B cell (primary cell): ENCODE measurements around the gene TNNT3. TPM values are rescaled to one million over a fixed set of nuclear protein-coding genes. Genes with fewer than 3 reads are reported as not detected.

Experiments
- ATAC-seq: fragments of 200-7000 bp; cut with Tn5 transposase; one replicate; pipeline ENCODE4 v1.10.0; 2021; ENCODE audit warnings: low read depth, mild to moderate bottlenecking, moderate number of reproducible peaks, moderate library complexity
- CTCF ChIA-PET: fragments of 350-600 bp; sonication (Branson Sonifier 250); formaldehyde crosslinking; loops from one replicate; lab custom pipeline; 2021; ENCODE audit warnings: antibody characterized with exemption, inconsistent platforms; lab: Charles Lee
- POLR2A ChIA-PET: fragments of 350-600 bp; sonication (Branson Sonifier 250); formaldehyde crosslinking; loops from one replicate; lab custom pipeline; 2021; ENCODE audit warnings: antibody characterized with exemption; lab: Charles Lee
- DNase-seq: peaks from one replicate; pipeline ENCODE4 v3.0.0; 2013
- H2AFZ ChIP-seq: 2 replicates; pipeline ENCODE4 v1.6.1; 2012; ENCODE audit warnings: mild to moderate bottlenecking, low read depth, low read length; ENCODE audit not compliant: insufficient read depth, poor library complexity, severe bottlenecking
- H3K27ac ChIP-seq, 2 donors: 1 replicate in 1 of 2; 2 replicates in 1 of 2; pipeline ENCODE4 v1.5.1; 2012 to 2013; ENCODE audit warnings: low read length in 2 of 2, mild to moderate bottlenecking in 2 of 2, moderate library complexity in 1 of 2
- H3K27me3 ChIP-seq, 4 experiments: fragments of 200-600 bp in 1 of 4; sonication (generic) in 1 of 4; replicated peaks in 1 of 4; 1 replicate in 2 of 4; 2 replicates in 2 of 4; pipeline versions ENCODE4 v1.6.1 to v1.7.0; 2013 to 2016; ENCODE audit warnings: low read length in 3 of 4, mild to moderate bottlenecking in 2 of 4, mixed read lengths in 1 of 4, moderate library complexity in 1 of 4; ENCODE audit not compliant: insufficient read depth in 4 of 4, control insufficient read depth in 3 of 4; ENCODE audit errors: control extremely low read depth in 1 of 4
- H3K36me3 ChIP-seq, 2 experiments: replicated peaks in 1 of 2; 1 replicate in 1 of 2; 2 replicates in 1 of 2; pipeline versions ENCODE4 v1.6.1 to v1.7.1; 2013; ENCODE audit warnings: low read length in 1 of 2; ENCODE audit not compliant: insufficient read depth in 2 of 2, control insufficient read depth in 1 of 2; ENCODE audit errors: control extremely low read depth in 1 of 2, extremely low read depth in 1 of 2
- H3K4me1 ChIP-seq, 2 donors: fragments of 200-600 bp in 1 of 2; sonication (generic) in 1 of 2; 1 replicate in 1 of 2; 2 replicates in 1 of 2; pipeline versions ENCODE4 v1.5.1 to v1.6.1; 2013 to 2017; ENCODE audit warnings: low read length in 2 of 2; ENCODE audit not compliant: control insufficient read depth in 2 of 2, insufficient read depth in 2 of 2
- H3K4me2 ChIP-seq: replicated peaks from 2 replicates; pipeline ENCODE3; 2012; ENCODE audit warnings: mild to moderate bottlenecking, low read depth, low read length; ENCODE audit not compliant: poor library complexity, severe bottlenecking
- H3K4me3 ChIP-seq, 5 experiments: fragments of 200-600 bp in 1 of 5; sonication (generic) in 1 of 5; 1 replicate in 3 of 5; 2 replicates in 2 of 5; pipeline versions ENCODE4 v1.5.1 to v1.7.0; 2011 to 2016; ENCODE audit warnings: low read length in 4 of 5, mild to moderate bottlenecking in 4 of 5, low read depth in 2 of 5, control low read depth in 1 of 5, moderate library complexity in 1 of 5; ENCODE audit not compliant: insufficient read depth in 1 of 5; ENCODE audit errors: control extremely low read depth in 1 of 5, extremely low read depth in 1 of 5
- H3K79me2 ChIP-seq: fragments of 200-600 bp; sonication (generic); one replicate; pipeline ENCODE4 v1.6.0; 2016; ENCODE audit warnings: low read length; ENCODE audit not compliant: control insufficient read depth, insufficient read depth
- H3K9ac ChIP-seq: fragments of 200-600 bp; sonication (generic); 2 replicates; pipeline ENCODE4 v1.6.1; 2017; ENCODE audit warnings: mild to moderate bottlenecking, low read length, moderate library complexity
- H3K9me3 ChIP-seq, 3 donors: one replicate each; pipeline versions ENCODE4 v1.6.1 to v1.7.1; 2013; ENCODE audit warnings: low read length in 2 of 3; ENCODE audit not compliant: control insufficient read depth in 2 of 3, insufficient read depth in 1 of 3; ENCODE audit errors: control extremely low read depth in 1 of 3
- H4K20me1 ChIP-seq: 2 replicates; pipeline ENCODE4 v1.6.0; 2012; ENCODE audit warnings: mild to moderate bottlenecking, low read length; ENCODE audit not compliant: insufficient read depth, control insufficient read depth, poor library complexity, severe bottlenecking
- H3K27ac Mint-ChIP-seq: one replicate; pipeline ENCODE4 v1.8.0; 2021; ENCODE audit warnings: mixed read lengths
- H3K27me3 Mint-ChIP-seq: one replicate; pipeline ENCODE4 v1.8.0; 2021; ENCODE audit warnings: mixed read lengths
- H3K4me1 Mint-ChIP-seq: one replicate; pipeline ENCODE4 v1.8.0; 2021; ENCODE audit warnings: mixed read lengths
- H3K4me3 Mint-ChIP-seq: one replicate; pipeline ENCODE4 v1.8.0; 2021; ENCODE audit warnings: mixed read lengths
- H3K9me3 Mint-ChIP-seq: one replicate; pipeline ENCODE4 v1.8.0; 2022; ENCODE audit warnings: mixed read lengths; ENCODE audit not compliant: insufficient read depth
- EZH2 ChIP-seq: IDR thresholded peaks from 2 replicates; pipeline ENCODE4 v1.6.1; 2012; ENCODE audit warnings: borderline replicate concordance, low read depth, mild to moderate bottlenecking, moderate library complexity, low read length; ENCODE audit not compliant: insufficient read depth, poor library complexity, severe bottlenecking
- WGBS: methylation state at CpG from one replicate; pipeline ENCODE4 v1.1.5; 2013; ENCODE audit warnings: missing lambda C conversion rate; ENCODE audit not compliant: insufficient coverage; 5-methylcytosine and 5-hydroxymethylcytosine counted together
- intact Hi-C: fragments of 100-400 bp; cut with micrococcal nuclease; formaldehyde crosslinking; loops from one replicate; pipeline ENCODE4 v1.10.0; 2022
- polyA plus RNA-seq: library from polyadenylated mRNA; depleted of rRNA; stranded (reverse); fragments of >200 nt; gene quantifications from 2 replicates; pipeline ENCODE4 v1.2.3, GENCODE V29; 2012
- total RNA-seq, 2 donors: library from RNA; stranded (reverse); fragments of 120-200 nt in 1 of 2; gene quantifications; 1 replicate in 1 of 2; 2 replicates in 1 of 2; pipeline versions ENCODE4 v1.2.3 to v1.2.4, GENCODE V29; 2013 to 2022
- TF ChIP-seq, protein P1 (sequence below): fragments of 200-600 bp; IDR thresholded peaks from one replicate; pipeline ENCODE4 v1.8.0; 2022; ENCODE audit warnings: antibody characterized with exemption, mild to moderate bottlenecking

The TNNT3 gene
- total and polyA plus RNA-seq, 2 donors (not counting 1 experiment from before 2014, with no cell fraction given), result 2.5 to 10.0 TPM

DNA sequence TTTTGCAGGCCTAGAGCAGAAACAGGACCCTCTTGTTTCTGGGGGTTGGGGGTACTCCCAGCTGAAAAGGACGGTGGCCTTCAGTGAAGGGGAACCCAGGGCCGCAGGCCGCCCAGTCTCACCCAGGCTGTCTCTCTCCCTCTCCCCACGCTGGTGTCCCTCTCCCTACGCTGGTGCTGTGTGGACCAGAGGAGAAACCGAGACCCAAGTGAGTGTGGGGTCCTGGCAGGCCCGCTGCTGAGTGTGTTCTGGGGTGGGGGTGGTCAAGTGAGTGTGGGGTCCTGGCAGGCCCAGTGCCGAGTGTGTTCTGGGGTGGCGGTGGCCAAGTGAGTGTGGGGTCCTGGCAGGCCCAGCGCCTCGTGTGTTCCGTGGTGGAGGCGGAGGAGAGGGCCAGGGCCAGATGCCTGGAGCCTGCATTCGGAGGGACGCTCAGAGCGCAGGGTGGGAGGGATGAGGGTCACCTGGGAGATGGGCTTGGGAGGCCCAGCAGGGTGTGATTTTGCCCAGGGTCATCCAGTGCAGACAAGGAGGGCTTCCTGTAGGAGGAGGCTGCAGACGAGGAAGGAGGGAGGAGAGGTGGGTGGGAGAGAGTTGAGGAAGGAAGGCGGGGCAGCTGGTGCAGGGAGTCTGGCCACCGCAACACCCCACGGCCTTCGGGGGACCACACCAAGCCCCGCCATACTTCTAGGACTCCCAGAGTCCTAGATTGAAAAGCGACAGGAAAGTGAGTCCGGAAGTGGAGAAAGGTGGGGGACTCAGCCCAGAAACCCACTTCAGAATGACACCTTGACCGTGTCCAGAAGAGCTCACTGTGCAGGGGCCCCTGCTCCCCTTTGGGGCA lies 10.3 kb downstream of the TNNT3 start:
- no peak for TF ChIP-seq EZH2
- TF ChIP-seq, protein P1, sequence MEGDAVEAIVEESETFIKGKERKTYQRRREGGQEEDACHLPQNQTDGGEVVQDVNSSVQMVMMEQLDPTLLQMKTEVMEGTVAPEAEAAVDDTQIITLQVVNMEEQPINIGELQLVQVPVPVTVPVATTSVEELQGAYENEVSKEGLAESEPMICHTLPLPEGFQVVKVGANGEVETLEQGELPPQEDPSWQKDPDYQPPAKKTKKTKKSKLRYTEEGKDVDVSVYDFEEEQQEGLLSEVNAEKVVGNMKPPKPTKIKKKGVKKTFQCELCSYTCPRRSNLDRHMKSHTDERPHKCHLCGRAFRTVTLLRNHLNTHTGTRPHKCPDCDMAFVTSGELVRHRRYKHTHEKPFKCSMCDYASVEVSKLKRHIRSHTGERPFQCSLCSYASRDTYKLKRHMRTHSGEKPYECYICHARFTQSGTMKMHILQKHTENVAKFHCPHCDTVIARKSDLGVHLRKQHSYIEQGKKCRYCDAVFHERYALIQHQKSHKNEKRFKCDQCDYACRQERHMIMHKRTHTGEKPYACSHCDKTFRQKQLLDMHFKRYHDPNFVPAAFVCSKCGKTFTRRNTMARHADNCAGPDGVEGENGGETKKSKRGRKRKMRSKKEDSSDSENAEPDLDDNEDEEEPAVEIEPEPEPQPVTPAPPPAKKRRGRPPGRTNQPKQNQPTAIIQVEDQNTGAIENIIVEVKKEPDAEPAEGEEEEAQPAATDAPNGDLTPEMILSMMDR, result no peak
- POLR2A ChIA-PET, result no interaction called here
- 87% methylated on average over 18 of the region's 25 CpGs for WGBS

DNA sequence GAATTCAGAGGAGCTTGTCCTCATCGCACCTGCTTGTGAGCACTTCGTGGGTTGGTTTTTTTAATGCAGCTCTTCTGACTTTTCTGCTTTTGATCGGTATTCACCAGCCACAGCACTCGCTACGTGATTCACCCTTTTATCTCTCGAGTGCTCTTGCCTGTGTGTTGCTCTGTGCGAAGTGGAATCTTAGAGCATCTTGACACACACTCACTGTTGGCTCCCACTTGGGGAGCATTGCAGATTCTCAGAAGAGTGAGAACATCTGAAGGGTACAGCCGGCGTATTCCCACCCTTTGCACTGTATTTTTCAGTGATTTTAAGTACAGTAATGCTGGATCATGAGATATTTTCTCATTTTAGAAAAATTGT lies 10.9 kb downstream of the TNNT3 start:
- H3K4me1 ChIP-seq, result no peaks in the 10 kb centered on the region
- no peak overlapping the region for H3K9ac ChIP-seq
- intact Hi-C loops, result no loop called here
- H3K27me3 Mint-ChIP-seq, result peaks cover 31% of the 10 kb centered on the region
- H3K79me2 ChIP-seq, result no peaks in the 10 kb centered on the region
- no peak overlapping the region for H3K27ac ChIP-seq
- no peaks in the 10 kb centered on the region for H3K9me3 Mint-ChIP-seq
- TF ChIP-seq, protein P1, result no peak
- no peak for TF ChIP-seq EZH2
- H3K4me3 Mint-ChIP-seq, result no peak overlapping the region
- no peak overlapping the region for H3K4me2 ChIP-seq
- DNase-seq (no peak), ATAC-seq (no peak)
- H3K4me1 Mint-ChIP-seq, result no peaks in the 10 kb centered on the region
- peaks cover 0 to 21% (median 2%) of the 10 kb centered on the region in 4 experiments for H3K27me3 ChIP-seq
- WGBS, result 68% methylated on average over 5 of the region's 9 CpGs
- no peak overlapping the region for H2AFZ ChIP-seq
- no peak overlapping the region for H3K4me3 ChIP-seq
- no peaks in the 10 kb centered on the region for H3K9me3 ChIP-seq
- no peaks in the 10 kb centered on the region for H3K36me3 ChIP-seq
- POLR2A ChIA-PET, result no interaction called here
- no peaks in the 10 kb centered on the region for H4K20me1 ChIP-seq
- H3K27ac Mint-ChIP-seq, result no peak overlapping the region
- CTCF ChIA-PET, result no interaction called here

More for the DNA sequence above, 10.3 kb downstream of the TNNT3 start:
- Histone ChIP-seq H4K20me1 (no peaks in the 10 kb centered on the region), H3K9me3 (no peaks in the 10 kb centered on the region), H3K4me2 (no peak overlapping the region), H3K79me2 (no peaks in the 10 kb centered on the region), H3K27ac (no peak overlapping the region), H2AFZ (no peak overlapping the region), H3K4me1 (no peaks in the 10 kb centered on the region), H3K27me3 (peaks cover 0 to 21% (median 2%) of the 10 kb centered on the region in 4 experiments), H3K4me3 (no peak overlapping the region), H3K9ac (no peak overlapping the region), H3K36me3 (no peaks in the 10 kb centered on the region)
- ATAC-seq (no peak), DNase-seq (no peak)
- Mint-ChIP-seq H3K27ac (no peak overlapping the region), H3K9me3 (no peaks in the 10 kb centered on the region), H3K4me3 (no peak overlapping the region), H3K4me1 (no peaks in the 10 kb centered on the region), H3K27me3 (peaks cover 31% of the 10 kb centered on the region)
- intact Hi-C loops, result no loop called here
- CTCF ChIA-PET, result no interaction called here
